ENCODE results near the gene CHEK2.

- no peak for TF ChIP-seq CTCF (IDR thresholded peaks at IDR 0.05; ENCODE audit: borderline replicate concordance, extremely low read depth, low read length, poor library complexity, severe bottlenecking)
- TF ChIP-seq EZH2 (IDR thresholded peaks at IDR 0.05; ENCODE audit: borderline replicate concordance, low read depth, low read length, severe bottlenecking) = no peak
These were observed 47.0 kb upstream of the CHEK2 start for GRCh38 chr22:28788601-28789000.

Data from DND-41 (cell line).